ENCODE results near the gene CDK1.
A peak's percentile ranks its signal among the peaks of the same experiment; 100 is the strongest.

The CDK1 gene

DNA sequence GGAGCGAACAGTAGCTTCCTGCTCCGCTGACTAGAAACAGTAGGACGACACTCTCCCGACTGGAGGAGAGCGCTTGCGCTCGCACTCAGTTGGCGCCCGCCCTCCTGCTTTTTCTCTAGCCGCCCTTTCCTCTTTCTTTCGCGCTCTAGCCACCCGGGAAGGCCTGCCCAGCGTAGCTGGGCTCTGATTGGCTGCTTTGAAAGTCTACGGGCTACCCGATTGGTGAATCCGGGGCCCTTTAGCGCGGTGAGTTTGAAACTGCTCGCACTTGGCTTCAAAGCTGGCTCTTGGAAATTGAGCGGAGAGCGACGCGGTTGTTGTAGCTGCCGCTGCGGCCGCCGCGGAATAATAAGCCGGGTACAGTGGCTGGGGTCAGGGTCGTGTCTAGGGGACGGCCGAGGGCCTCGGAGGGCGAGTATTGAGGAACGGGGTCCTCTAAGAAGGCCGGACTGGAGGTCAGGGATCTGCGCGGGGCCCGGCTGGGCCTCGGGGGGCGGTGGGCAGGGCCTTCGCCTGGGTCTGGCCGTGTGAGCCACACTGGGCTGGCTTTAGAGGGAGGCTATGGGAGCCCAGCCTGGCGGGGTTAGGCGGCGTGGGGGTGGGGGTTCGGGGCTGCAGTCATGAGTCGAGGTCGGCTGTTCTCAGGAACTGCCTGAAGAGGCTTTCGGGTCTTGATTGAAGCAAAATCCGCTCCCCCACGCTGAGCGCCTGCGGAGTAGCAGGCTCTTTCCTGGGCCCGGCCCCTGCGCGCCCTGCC lies at the start of gene CDK1:
TSS of gene CDK1 (plus strand) at position 265 of the 757 bp plus-strand sequence. CDS start 1,688 bp downstream, outside the sequence.
- peak; percentile 100 for DNase-seq (ENCODE audit: low read depth, low spot score)

DNA sequence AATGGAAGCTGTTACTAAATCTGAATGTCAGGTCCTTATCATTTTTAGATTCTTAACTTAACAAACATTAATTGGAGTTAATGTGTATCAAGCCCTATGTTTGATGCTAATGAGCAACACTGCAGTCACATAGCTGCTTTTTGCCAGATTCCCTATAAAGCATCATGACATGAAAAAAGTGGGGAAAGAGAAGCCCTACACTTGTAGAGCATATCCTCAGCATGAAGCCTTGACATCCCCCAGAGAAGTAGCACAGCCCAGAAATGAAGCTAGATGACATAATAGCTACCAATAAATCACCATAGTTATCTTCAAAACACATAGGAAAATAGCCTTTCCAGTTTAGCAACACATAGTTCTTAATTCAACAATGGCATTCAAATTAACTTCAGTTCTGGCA lies 49.2 kb upstream of the CDK1 start:
- no peak for DNase-seq (ENCODE audit: low read depth, low spot score)

DNA sequence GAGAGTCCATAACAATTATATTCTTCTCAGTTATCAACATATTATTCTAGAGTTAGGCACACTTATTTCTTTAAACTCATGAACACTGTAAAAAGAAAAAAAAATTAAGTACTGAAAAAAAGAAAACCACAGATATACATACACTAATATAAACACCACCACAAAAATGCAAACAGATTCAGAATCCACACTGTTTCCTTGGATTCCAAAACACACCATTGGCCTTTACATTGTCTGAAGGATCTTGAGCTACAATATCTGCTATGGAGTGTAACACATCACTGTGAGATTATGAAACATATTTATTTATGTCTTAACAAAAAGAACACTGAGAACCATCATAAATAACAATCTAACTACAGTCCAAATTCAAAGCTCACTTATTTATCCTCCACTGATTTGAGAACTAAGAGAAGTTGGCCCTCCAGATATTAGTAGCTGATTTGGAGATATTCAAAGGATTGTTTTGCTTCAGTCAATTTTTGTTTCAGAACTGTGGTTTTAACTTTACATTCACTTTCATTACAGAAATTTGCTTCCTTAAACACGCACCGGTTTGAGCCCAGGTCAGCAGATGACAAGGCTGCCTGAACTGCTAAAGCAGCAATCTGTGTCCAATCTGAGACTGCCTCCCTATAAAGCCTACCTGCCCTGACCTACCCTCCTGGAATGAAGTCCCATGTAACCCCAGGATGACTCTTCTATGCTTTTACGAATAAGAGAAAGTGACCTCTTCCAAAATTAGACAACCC lies 47.0 kb upstream of the CDK1 start:
- no peak for DNase-seq (ENCODE audit: low read depth, low spot score)

DNA sequence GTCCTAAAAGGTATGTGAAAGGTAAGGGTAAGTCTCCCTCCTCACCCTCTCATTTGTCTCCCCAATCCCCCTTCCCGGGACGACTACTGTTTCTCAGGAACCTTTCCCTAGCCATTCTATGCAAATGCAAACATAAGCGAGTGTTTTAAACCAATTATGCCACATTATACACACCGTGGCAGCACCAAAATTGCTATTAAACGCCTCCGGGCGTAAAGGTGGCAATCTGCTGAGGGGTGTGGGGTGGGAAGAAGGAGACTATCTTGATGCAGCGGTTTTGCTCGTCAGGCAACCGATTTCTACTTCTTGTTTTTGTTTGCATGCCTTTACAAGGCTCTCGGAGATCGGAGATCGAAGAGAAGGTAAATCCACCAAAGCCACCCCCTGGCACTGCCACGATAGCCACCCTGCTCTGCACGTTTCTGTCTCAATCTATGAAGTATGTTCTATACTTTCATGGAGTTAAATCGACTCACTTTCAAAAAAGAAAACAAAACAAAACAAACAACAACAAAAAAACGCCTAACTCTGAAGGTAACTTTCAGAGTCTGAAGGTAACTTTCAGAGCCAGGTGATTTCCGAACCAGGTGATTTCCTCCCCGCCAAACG lies 46.0 kb upstream of the CDK1 start:
- no peak for DNase-seq (ENCODE audit: low read depth, low spot score)

DNA sequence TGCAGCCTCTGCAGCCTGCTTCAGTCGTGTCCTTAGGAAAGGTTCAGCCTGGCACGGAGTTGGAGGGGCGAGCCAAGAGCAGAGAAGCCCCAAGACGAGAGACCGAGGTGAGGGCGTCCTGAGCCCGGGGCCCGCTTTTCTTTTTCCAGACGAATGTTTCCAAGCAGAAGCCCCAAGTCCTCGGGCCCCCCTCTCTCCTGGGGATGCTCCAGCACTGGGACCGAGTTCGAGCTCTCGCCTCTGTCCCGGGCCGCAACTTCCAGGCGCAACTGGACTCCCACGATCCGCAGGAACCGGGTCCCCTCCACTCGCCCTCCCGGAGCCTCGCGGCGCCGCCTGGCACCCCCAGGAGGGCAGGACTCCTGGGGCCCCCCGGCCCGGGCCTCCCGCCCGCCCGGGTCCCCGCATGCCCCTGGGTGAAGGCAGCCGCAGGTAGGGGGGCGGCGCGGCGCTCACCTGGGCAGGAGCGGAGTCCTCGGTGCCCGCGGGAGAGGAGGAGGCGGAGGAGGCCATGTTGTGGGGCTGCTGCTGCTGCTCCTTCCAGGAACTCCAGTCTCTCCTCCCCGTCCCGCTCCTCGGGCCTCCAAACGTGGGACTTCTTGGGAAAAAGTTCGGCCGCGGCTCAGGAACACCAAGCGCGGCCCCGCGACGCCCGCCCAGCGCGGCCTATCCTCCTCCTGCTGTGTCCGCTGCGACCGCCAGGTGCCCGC lies 45.3 kb upstream of the CDK1 start:
- DNase-seq (ENCODE audit: low read depth, low spot score): peak; percentile 61

DNA sequence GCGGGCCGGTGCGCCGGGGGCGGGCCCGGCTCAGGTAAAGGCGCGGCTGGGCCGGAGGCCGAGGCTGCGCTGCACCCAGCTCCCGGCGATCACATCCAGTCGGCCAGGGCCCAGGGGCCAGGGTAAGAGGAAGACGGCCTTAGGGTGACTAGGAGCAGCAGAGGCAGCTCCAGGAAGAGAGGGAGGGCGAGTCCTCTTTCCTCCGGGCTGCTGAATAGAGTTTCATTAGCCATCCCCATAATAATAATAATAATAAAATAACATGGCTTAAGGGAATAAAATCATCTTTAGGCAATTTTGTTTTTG lies 44.8 kb upstream of the CDK1 start:
- DNase-seq (ENCODE audit: low read depth, low spot score): no peak

DNA sequence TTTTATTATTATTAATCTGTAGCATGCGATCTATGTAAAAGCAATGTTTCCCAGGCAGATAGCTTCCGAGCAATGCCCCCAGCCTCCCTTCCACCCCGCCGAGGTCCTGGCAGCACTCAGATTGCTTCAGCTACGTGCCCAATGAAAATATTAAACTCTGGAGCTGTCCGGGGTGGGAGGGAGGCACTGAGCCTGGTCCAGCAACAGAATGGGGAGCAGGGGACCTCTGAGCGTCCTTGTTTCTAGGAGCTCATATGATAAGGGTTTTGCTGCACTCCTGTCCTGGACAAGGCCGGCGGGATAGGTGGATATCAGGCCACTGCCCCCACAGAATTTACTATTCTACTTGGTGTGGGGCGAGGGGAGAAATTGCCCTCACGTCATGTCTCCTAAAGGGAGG lies 44.5 kb upstream of the CDK1 start:
- DNase-seq (ENCODE audit: low read depth, low spot score): no peak

DNA sequence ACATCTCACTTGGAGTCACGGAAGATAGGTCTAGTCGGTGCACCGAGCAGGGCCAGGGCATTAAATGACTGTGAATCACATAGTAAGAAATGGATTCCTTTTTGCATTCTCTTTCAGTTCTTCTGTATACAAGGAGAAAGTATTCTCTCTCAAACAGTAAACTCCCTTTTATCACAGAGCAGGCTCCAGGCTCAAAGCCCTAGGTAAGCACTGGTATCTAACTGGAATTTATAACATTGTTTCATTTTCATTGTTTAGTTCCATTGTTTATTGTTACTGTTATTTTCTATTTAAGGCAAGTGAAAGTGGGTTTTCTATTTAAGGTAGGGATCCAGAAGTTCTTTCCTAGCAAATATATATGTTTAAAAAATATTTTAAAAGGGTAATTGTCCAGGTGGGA lies 44.1 kb upstream of the CDK1 start:
- DNase-seq (ENCODE audit: low read depth, low spot score): no peak

DNA sequence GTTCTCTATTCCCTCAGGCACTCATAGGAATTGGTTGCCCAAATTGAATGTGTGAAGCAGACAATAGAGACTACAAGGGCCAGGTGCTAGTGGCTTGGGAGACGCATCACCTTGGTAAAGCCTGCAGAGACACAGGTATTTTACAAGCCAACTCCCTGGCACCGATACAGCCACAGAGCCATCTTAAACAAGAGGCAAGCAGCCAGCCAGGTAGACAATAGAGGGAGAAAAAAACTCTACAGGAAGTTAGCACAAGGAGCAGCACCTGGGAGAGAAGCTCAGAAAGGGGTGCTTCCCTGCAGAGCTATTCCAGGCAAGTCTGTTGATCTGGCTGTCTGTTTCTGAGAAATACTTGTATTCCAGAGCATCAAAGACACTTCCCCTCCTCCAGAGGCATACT lies 43.0 kb upstream of the CDK1 start:
- no peak for DNase-seq (ENCODE audit: low read depth, low spot score)

DNA sequence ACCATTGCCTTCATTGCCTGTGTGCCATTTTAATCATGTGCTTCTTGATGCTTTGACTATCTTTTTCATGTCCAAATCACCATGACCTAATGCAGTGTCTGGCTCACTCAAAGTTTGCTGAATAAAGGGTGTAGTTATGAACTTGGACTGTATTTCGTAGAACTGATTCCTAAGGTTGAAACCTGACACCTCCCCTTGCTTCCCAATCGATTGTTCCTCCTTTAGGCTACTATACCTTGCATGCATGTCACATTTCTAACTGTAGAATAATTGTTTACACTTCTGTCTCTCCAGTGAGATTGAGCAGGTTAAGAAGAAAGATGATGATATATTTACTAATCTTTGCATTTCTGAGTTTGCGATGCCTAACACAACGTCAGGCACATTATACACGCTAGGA lies 41.0 kb upstream of the CDK1 start:
- no peak for DNase-seq (ENCODE audit: low read depth, low spot score)

DNA sequence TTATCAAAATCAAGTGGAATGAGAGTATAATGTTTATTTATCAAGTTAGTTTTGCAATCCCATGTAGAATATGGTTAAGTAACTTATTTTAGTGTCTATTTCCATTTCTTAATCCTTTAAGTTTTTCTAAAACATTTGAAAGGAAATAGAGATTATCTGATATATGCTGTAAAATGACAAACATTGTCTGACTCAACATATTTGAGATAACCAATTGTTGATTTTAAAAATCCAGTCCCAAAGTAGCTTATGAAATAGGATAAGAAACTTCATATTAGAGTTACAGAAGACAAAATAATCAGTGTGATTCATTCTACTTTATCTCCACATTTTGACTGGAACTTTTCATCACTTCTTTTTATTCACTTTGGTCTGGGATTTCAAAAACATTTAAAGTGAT lies 38.7 kb upstream of the CDK1 start:
- no peak for DNase-seq (ENCODE audit: low read depth, low spot score)

DNA sequence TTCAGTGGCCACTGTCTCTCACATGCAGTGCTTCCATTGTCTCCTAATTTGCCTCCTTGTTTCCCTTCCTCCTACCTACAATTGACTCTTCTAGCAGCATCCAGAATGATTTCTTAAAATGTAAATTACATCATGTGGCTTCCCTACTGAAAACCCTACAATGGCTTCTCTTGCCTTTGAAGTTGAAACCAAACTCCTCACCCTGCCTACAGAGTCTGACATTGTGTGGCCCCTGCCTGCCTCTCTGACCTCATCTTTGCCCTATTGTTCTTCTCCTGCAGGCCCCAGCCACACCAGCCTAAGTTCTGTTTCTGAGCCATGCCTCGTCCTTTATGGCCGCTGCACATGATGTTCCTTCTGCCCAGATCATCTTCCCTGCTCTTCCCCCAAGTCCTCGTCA lies 35.8 kb upstream of the CDK1 start:
- no peak for DNase-seq (ENCODE audit: low read depth, low spot score)

DNA sequence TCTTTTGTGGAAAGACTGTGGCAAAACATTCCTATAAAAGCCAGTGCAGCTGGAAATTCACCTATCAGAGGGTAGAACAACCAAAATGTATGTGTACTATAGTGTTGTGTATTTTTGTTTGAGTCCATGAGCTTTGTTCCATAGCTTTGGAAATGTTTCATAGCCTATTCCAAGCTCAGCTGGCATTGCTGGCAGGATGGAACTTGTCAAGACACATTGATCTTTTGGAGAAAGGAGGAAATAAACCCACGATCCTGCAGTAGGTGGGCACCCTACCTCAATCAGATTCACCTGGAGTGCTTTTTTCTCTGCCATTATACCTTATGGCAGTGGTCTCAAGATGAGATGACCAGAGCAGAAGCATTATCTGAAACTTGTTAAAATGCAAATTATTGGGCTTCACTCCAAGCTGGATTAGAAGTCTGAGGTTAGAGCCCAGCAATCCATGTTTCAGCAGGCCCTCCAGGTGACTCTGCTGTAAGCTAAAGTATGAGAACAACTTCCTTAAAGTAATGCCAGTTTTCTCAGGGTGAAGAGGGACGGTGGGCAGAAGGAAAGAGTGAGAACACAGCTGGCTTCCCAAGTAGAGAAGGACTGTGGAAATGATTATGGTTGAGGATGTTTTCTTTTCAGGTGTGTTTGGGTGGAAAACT lies 30.3 kb upstream of the CDK1 start:
- DNase-seq (ENCODE audit: low read depth, low spot score): peak; percentile 38

DNA sequence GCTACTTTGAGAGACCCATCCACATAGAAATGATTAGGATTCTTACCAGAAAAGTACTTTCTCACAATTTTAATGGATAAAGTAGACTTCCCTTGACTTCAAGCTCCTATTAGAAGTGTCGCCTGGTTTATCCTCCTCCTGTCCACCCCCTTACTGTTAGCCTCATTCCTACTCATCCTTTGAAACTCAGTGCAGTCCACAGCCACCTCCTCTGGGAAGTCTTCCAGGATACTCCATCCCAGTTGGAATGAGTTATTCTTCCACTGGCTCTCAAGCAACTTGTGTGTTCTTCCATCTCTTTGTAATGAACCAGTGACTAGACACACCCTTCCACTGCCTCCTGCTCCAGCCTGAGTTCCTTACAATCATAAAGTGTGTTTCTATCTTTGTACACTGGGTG lies 25.1 kb upstream of the CDK1 start:
- no peak for DNase-seq (ENCODE audit: low read depth, low spot score)

DNA sequence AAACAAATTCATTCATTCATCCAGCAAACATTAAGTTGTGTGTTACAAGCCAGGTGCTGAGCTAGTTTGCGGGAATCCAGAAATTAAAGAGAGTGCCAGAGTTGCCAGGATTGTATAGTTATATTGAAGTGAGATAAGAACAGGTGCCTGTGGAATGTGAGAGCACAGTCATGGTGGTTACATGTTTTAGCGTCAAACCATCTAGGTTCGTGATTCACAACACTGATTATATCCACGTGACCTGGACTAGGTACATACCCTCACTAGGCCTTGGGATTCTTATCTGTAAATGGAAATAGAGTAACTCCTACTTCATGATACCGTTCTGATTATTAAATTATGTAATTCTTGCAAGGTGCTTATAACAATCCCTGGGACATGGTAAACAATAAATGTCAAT lies 24.5 kb upstream of the CDK1 start:
- no peak for DNase-seq (ENCODE audit: low read depth, low spot score)

DNA sequence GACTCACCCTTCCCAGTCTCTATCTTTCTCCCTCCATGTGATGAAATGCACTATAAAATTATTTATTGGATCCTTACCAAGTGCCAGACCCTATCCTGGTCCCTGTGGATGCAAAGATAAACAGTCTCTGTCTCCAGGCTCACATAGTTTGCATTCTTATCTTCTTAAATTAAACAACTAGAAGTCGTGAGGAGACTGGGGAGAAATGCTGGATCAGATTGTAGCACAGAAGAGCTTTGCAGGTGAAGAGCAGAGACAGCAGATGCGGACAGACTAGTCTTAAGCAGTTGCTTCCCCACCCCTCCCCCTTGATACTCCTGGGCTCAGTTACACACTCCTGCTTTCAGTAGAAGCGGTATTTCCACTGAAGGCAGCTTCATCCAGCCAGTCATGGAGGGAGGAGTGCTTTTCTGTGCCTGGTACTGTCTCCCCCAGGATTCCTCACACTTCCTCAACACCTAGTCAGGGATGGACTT lies 20.8 kb upstream of the CDK1 start:
- DNase-seq (ENCODE audit: low read depth, low spot score): no peak

DNA sequence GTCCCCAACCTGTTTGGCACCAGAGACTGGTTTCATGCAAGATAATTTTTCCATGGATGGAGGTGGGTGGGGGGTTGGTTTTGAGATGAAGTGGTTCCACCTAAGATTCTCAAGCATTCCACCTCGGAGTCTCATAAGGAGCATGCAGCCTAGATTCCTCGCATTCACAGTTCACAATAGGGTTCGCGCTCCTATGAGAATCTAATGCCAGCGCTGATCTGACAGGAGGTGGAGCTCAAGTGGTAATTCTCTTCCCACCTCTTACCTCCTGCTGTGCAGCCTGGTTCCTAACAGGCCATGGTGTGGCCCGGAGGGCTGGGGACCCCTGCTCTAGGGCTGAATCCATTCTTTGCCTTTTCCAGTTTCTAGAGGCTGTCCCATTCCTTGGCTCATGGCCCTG lies 19.1 kb upstream of the CDK1 start:
- no peak for DNase-seq (ENCODE audit: low read depth, low spot score)

DNA sequence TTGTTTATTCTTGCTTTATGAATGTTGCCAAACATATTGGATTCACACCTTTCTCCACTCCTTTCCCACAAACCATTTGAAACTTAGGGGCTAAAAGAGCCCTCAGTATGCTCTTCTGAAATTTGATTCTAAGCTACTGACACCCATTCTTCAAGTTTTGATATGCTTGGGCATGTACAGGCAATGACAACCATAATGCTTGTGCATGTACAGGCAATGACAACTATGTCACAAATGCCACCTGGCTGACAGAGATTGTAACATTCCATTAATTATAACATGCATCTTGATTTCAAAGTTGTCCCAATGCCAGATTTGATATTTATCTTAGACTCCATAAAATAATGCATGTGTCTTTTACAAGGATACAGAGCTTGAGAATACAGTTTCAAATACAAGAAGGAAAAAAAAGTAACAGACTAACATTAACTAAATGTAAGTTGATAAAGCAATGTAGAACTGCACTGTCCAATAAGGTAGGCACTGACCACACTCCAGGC lies 17.5 kb upstream of the CDK1 start:
- DNase-seq (ENCODE audit: low read depth, low spot score): no peak

DNA sequence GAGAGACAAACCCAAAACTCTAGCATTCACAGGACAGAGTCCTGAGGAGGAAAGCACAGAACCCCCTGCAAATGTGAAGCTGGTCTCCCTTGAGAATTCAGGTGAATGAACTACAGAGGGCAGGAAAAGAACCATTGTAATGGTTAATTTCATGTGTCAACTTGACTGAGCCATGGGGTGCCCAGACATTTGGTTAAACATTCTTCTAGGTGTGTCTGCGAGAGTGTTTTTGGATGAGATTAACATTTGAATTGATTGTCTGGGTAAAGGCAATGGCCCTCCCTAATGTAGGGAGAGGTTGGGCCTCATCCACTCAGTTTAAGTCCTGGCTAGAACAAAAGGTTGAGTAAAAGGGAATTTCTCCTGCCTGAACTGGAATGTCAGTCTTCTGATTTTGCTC lies 15.7 kb upstream of the CDK1 start:
- no peak for DNase-seq (ENCODE audit: low read depth, low spot score)

DNA sequence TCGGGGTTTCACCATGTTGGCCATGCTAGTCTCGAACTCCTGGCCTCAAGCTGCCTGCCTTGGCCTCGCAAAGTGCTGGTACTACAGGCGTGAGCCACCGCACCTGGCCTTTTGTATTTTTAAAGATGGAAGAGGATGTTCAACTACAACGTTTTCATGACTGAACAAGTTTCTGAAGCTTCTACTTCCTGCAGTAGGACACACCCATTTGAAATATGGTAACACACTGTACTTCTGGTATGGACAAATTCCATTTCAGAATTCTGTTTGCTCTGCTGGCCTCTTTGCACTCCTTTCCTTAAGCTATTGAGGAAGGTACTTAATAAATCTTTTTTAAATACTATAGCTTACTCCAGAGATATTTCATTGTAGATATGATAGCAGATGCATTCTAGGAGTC lies 10.9 kb upstream of the CDK1 start:
- DNase-seq (ENCODE audit: low read depth, low spot score): no peak

DNA sequence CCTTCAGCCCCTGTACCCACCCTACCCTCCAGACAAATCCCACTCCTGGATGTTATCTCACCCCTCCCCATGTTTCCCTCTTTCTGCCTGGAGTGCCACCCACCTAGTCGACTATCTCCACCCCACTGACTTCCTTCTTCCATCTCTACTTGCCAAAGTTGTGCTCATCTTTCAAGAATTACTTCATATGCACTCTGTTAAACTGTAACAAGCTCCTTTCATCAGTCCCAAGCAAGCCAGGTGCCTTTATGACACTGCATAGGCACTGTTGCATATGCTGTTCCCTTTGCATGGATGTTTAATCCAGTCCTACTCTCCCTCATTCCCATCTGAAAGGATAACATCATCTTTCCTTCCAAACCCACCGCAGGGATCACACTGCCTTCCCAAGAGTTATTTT lies 8.9 kb upstream of the CDK1 start:
- no peak for DNase-seq (ENCODE audit: low read depth, low spot score)

Data from astrocyte of the hippocampus (primary cell).